IPS-20b (cell line): ENCODE results near the gene PHLPP1.

ENCODE experiments used
- H3K27ac ChIP-seq: one replicate; pipeline ENCODE4 v1.5.1; 2013; ENCODE audit warnings: low read length
- H3K27me3 ChIP-seq: 2 replicates; pipeline ENCODE4 v1.6.1; 2013; ENCODE audit warnings: mild to moderate bottlenecking, low read length, inconsistent platforms; ENCODE audit not compliant: insufficient read depth
- H3K36me3 ChIP-seq: 2 replicates; pipeline ENCODE4 v1.6.1; 2013; ENCODE audit warnings: low read depth, mild to moderate bottlenecking, inconsistent platforms, low read length, moderate library complexity; ENCODE audit not compliant: insufficient read depth
- H3K4me1 ChIP-seq: 2 replicates; pipeline ENCODE4 v1.6.1; 2013; ENCODE audit warnings: mild to moderate bottlenecking, control low read depth, inconsistent platforms, low read length, moderate library complexity; ENCODE audit not compliant: insufficient read depth
- H3K4me3 ChIP-seq: 2 replicates; pipeline ENCODE4 v1.5.1; 2013; ENCODE audit warnings: mild to moderate bottlenecking, low read length, inconsistent platforms
- H3K9ac ChIP-seq: 2 replicates; pipeline ENCODE4 v1.6.1; 2013; ENCODE audit warnings: low read depth, mild to moderate bottlenecking, inconsistent platforms, low read length, moderate library complexity
- H3K9me3 ChIP-seq: 2 replicates; pipeline ENCODE4 v1.6.1; 2013; ENCODE audit warnings: mild to moderate bottlenecking, low read depth, low read length, inconsistent platforms; ENCODE audit not compliant: insufficient read depth

The PHLPP1 gene

DNA sequence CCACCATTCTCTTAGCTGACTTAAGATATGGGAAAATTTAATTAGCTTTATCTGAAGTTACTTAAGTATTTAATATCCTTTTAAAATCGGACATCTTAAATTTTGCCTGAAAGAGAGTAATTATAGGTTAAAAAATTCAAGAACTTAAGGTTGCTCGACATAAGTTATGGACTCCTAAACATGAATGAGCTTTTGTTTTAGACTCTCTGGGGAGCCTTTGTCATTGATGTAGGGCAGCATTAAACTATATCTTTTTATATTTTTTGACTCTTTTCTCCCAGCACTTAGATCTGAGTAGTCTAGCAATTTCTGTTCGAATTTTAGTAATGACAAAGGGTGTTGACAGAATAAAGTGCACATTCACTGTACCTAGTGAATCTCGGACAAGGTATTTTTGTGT, 4.7 kb downstream of the PHLPP1 start:
- Histone ChIP-seq H3K27me3 (no peaks in the 10 kb centered on the region), H3K4me1 (peaks cover 45% of the 10 kb centered on the region), H3K9ac (peak overlapping the region; percentile 49; the same call in 1 of the 2 replicates), H3K27ac (no peak overlapping the region), H3K4me3 (peak overlapping the region; percentile 88), H3K36me3 (no peaks in the 10 kb centered on the region), H3K9me3 (no peaks in the 10 kb centered on the region)

DNA sequence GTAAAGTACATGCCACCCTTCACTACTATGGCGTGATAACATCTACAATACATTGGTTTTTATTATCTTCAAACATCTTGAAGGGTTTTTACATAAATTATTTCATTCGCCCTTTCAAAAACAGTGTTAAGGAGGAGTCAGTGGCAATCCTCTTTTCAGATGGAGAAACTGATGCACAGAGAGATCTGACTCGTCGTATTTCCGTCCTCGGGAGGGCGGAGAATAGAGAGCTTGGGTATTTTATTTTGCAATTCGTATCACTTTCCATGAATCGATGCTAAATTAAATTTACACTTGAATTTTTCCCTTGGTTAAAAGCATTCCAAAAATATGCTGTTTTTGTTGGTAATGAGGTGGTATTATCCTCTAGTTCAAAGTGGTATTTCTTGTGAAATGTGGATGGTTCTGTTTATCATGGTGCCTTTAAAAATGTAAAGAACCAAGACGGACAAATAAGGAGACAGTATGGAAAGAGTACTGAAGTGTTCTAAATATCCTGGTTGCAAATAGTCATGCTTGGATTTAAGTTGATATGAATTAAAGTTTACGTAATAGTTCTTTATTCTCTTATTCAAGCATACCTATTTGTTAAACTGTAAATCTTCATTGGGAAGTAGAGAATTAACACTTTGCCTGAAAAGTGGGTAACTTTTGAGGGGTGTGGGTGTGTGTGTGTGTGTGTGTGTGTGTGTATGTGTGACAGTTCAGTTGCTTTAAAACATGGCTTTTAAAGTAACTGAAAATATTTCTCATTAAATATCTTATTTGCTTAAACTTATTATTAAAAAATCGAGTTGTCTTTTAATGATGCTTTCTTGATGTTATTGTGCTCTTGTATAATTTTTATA, 5.6 kb downstream of the PHLPP1 start:
- no peaks in the 10 kb centered on the region for H3K27me3 ChIP-seq
- H3K27ac ChIP-seq = no peak overlapping the region
- peaks cover 45% of the 10 kb centered on the region for H3K4me1 ChIP-seq
- H3K9ac ChIP-seq = no peak overlapping the region; the same call in 1 of the 2 replicates
- H3K36me3 ChIP-seq = no peaks in the 10 kb centered on the region
- H3K4me3 ChIP-seq = peak overlapping the region; percentile 88
- H3K9me3 ChIP-seq = no peaks in the 10 kb centered on the region

DNA sequence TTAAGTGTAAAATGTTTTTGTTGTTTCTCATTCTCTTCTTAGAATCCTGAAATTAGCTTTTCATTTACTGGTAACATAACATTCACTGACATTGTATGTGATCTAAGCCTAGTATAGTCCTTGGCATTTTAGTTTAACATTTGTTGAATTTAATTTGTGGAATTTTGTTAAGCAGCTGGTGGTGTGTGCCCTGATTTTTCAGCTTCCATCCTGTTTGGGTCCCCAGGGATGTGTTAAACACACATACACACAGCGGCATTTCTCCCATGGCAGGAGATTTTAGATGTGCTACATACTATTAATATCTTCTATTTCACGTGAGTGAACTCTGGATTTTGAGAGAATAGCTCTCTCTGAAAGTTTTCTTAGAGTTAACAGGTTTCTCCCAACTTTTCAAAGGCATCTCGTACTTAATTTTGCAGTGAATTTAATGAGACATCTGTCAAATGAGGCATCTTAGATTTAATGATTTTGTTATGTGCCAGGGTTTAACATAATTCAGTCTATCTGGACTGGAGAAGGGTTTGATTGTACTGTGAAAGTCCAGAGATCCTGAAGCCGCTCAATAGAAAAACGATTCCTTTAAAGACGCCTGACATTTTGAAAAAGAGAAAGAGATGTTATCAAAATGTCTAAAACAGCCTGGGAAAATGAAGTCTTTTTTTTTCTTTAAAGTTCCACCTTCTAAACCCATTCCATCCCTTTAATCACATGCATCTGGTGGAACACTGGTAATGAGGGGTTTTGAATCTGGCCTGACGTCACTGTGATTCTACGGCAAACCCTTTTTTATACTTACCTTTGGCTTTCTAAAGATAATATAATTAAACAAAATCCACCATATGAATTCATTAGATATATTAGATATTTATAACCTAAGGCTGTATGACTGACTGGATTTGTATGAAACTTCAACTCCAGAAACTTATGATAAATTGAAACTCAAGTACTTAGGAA, 6.8 kb downstream of the PHLPP1 start:
- H3K27me3 ChIP-seq = no peaks in the 10 kb centered on the region
- no peaks in the 10 kb centered on the region for H3K36me3 ChIP-seq
- H3K27ac ChIP-seq = no peak overlapping the region
- H3K4me3 ChIP-seq = no peak overlapping the region
- H3K4me1 ChIP-seq = peaks cover 45% of the 10 kb centered on the region
- no peaks in the 10 kb centered on the region for H3K9me3 ChIP-seq
- H3K9ac ChIP-seq = 0 out of 2 replicates have a peak overlapping the region, but pooled peaks have one; percentile 22

DNA sequence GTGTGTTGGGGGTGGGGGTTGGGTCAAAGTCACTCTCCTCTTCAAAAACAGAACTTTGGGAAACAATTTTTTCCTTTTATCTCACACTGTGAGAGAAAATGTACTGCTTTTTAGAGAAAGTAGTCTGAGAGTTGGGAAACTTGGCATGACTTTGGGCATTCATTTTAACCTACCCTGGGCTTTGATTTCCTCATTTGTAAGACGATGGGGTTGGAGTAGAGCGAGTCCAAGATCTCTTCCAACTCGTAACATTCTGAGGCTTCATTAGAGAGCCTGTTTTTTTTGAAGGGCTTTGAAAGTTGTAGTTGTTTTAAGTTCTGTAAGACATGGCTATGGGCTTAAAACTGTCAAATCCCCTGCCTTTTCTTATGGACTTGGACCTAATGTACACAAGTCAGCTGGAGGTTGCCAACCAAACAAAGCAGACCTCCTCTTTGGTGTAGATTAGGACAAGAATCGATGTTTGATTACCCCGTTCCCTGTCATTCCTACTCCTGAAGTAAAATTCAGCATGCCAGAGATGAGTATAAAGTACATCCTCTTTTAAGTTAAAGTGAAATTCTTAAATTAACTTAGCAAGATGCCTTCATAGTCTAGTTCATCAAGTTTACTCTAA, 8.4 kb downstream of the PHLPP1 start:
- Histone ChIP-seq H3K4me3 (peak overlapping the region; percentile 34; the same call in 1 of the 2 replicates), H3K27me3 (no peaks in the 10 kb centered on the region), H3K9ac (no peak overlapping the region), H3K36me3 (no peaks in the 10 kb centered on the region), H3K4me1 (peaks cover 45% of the 10 kb centered on the region), H3K27ac (no peak overlapping the region), H3K9me3 (no peaks in the 10 kb centered on the region)

DNA sequence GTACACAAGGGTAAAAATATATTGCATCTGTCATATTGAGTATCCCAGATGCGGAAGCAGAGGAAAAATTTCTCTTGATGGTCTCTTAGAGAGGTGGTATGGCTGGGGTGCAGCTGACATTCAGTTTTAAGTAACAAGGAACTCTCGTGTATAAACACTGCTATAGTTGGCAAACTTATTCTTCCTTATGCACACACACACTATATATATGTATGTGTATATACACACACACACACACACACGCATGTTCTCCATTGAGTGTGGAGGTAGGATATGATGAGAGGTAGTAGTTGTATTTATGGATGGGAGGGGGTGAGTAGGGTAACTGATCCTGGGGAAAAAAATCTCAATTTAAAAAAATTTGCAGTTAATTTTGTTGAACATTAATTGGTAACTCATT, 10.6 kb downstream of the PHLPP1 start:
- no peak overlapping the region for H3K9ac ChIP-seq
- H3K36me3 ChIP-seq = no peaks in the 10 kb centered on the region
- H3K4me3 ChIP-seq = no peak overlapping the region
- H3K27me3 ChIP-seq = no peaks in the 10 kb centered on the region
- H3K9me3 ChIP-seq = no peaks in the 10 kb centered on the region
- H3K4me1 ChIP-seq = peaks cover 36% of the 10 kb centered on the region
- H3K27ac ChIP-seq = no peak overlapping the region

DNA sequence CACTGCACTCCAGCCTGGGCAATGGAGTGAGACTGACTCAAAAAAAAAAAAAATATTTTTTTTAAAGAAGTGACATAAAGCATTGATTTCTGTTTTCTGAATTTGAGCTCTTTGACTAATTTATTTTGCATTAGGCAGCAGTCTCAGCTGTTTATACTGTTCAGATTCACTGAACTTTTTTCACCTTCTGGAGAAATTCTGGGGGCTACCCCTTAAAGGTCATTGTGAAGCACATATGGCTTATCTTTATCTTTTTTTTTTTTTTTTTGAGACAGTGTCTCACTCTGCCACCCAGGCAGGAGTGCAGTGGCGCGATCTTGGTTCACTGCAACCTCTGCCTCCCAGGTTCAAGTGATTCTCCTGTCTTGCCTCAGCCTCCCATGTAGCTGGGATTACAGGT, 12.9 kb downstream of the PHLPP1 start:
- Histone ChIP-seq H3K4me1 (peaks cover 16% of the 10 kb centered on the region; the same call in 1 of the 2 replicates), H3K27me3 (no peaks in the 10 kb centered on the region), H3K27ac (no peak overlapping the region), H3K9ac (no peak overlapping the region), H3K36me3 (peaks cover 6% of the 10 kb centered on the region; the same call in 1 of the 2 replicates), H3K4me3 (no peak overlapping the region), H3K9me3 (0 out of 2 replicates have a peak, but pooled peaks cover 6% of the 10 kb centered on the region)

DNA sequence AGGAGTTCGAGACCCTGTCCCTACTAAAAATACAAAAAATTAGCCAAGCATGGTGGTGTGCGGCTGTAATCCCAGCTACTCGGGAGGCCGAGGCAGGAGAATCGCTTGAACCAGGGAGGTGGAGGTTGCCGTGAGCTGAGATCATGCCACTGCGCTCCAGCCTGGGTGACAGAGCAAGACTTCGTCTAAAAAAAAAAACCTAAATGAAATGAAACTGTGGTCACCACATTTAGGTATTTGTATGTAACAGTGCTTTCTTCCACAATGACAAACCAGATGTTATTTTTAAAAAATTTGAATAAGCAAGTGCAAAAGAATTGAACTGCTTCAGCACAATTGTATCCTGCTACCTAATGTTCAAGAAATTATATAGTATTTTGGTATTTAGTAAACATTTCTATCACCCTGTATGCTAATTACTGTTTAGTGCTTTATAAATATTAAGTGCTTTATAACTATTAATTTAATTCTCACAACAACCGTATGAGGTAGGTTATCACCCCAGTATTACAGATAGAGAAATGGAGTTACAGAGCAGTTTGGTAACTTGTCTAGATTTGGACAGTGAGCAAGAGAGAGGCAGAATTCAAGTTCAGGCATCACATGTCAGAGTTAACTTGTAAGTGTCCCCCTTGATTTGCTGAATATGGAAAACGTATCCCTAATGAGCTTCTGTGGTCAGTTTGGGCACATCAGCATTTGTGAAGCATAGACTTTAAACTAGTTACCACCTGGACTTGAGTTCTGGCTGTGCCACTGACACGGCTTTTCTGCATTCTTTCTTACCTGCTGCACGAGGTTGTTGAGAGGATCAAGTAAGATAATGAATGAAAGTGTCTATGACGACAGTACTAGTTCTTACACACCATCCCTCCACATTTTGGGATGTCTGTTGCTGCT, 14.4 kb downstream of the PHLPP1 start:
- H3K36me3 ChIP-seq = peaks cover 6% of the 10 kb centered on the region; the same call in 1 of the 2 replicates
- 0 out of 2 replicates have a peak, but pooled peaks cover 6% of the 10 kb centered on the region for H3K9me3 ChIP-seq
- no peak overlapping the region for H3K9ac ChIP-seq
- peaks cover 13% of the 10 kb centered on the region; the same call in 1 of the 2 replicates for H3K4me1 ChIP-seq
- H3K27me3 ChIP-seq = no peaks in the 10 kb centered on the region
- H3K27ac ChIP-seq = no peak overlapping the region
- no peak overlapping the region for H3K4me3 ChIP-seq

DNA sequence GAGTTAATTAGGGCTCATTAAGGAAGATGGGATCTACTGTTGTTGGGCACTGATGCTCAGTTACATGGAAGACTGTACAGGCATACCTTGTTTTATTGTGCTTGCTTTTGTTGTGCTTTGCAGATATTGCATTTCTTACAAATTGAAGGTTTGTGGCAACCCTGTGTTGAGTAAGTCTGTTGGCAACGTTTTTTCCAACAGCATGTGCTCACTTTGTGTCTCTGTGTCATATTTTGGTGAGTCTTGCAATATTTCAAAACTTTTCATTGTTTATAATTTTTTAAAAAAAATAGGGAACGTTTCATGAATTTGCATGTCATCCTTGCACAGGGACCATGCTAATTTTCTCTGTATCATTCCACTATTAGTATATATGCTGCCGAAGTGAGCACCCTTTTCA, 15.6 kb downstream of the PHLPP1 start:
- no peak overlapping the region for H3K4me3 ChIP-seq
- no peak overlapping the region for H3K27ac ChIP-seq
- H3K4me1 ChIP-seq = peaks cover 19% of the 10 kb centered on the region
- no peak overlapping the region for H3K9ac ChIP-seq
- H3K36me3 ChIP-seq = peaks cover 6% of the 10 kb centered on the region; the same call in 1 of the 2 replicates
- 0 out of 2 replicates have a peak, but pooled peaks cover 6% of the 10 kb centered on the region for H3K9me3 ChIP-seq
- H3K27me3 ChIP-seq = no peaks in the 10 kb centered on the region

DNA sequence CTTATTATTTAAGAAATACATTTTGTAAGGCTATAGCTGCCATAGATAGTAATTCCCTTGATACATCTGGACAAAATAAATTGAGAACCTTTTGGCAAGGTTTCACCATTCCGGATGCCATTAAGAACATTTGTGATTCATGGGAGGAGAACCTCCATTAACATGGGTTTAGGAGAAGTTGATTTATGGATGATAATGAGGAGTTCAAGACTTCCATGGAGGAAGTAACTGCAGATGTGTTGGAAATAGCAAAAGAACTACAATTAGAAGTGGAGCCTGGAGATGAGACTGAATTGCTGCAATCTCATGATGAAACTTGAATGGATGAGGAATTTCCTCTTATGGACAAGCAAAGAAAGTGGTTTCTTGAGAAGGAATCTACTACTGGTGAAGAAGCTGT, 17.3 kb downstream of the PHLPP1 start:
- Histone ChIP-seq H3K27me3 (no peaks in the 10 kb centered on the region), H3K9ac (no peak overlapping the region), H3K4me3 (no peak overlapping the region), H3K4me1 (peaks cover 33% of the 10 kb centered on the region), H3K36me3 (peaks cover 6% of the 10 kb centered on the region; the same call in 1 of the 2 replicates), H3K9me3 (0 out of 2 replicates have a peak, but pooled peaks cover 6% of the 10 kb centered on the region), H3K27ac (no peak overlapping the region)

DNA sequence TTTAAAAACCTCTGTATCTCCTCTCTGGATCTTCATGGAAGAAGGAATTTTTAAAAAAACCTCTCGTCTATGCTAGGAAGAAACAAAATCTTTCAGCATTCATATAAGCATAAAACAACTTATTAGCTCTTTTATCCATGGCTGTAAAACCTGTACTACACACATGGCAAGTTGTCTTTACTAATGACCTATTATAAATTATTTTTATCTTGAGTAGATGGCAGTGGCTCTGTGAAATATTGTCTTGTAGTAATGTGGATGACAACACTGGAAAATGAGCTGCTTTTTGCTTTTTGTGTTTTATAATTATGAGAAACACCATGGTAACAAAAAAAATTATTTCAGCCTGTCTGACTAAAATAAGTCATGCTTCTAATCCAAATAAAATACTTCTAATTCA, 18.9 kb downstream of the PHLPP1 start:
- H3K4me3 ChIP-seq = no peak overlapping the region
- peaks cover 38% of the 10 kb centered on the region for H3K4me1 ChIP-seq
- H3K36me3 ChIP-seq = peaks cover 6% of the 10 kb centered on the region; the same call in 1 of the 2 replicates
- H3K9ac ChIP-seq = no peak overlapping the region
- H3K27me3 ChIP-seq = no peaks in the 10 kb centered on the region
- H3K9me3 ChIP-seq = 0 out of 2 replicates have a peak, but pooled peaks cover 6% of the 10 kb centered on the region
- H3K27ac ChIP-seq = no peak overlapping the region
